Fibroblast of lung (primary cell): ENCODE data around the gene OR4P4.

Experiments
- CTCF ChIP-seq, 2 donors: IDR thresholded peaks in 1 of 2; conservative IDR thresholded peaks in 1 of 2; 1 replicate in 1 of 2; 2 replicates in 1 of 2; pipeline ENCODE4 v1.5.1; 2011 to 2012; ENCODE audit warnings: low read length in 2 of 2, control low read depth in 1 of 2, inconsistent platforms in 1 of 2, low read depth in 1 of 2, mild to moderate bottlenecking in 1 of 2
- EZH2 ChIP-seq: IDR thresholded peaks from 2 replicates; pipeline ENCODE4 v1.5.1; 2012; ENCODE audit warnings: low read length, control low read depth, mild to moderate bottlenecking; ENCODE audit errors: missing control alignments

GRCh38 chr11:55634813-55635212, at the start of gene OR4P4:
- TF ChIP-seq EZH2 (no peak), CTCF (conservative IDR thresholded peaks at IDR 0.05 in 1 of 2, IDR thresholded peaks at IDR 0.05 in 1 of 2; ENCODE audit: low read depth in 1 of 2, low read length in 2 of 2) (no peak)
